Measurements from ENCODE around the gene ALPI. TPM values are rescaled to one million over a fixed set of nuclear protein-coding genes. Genes with fewer than 3 reads are reported as not detected.

The ALPI gene
- total and polyA plus RNA-seq, 8 donors, result 1.4 to 12.3 TPM; not detected in 6

- peaks cover 32 to 100% (median 50%) of the 10 kb centered on the region in 3 donors for H3K27me3 ChIP-seq
- DNase-seq, result peak in 1 of 2 donors; percentile 43
- H3K27ac ChIP-seq, result no peak overlapping the region
- intact Hi-C loops (cut with DNase I; ENCODE audit: low total_unique reads), result no loop called here
- 2 to 9% (median 3%) methylated on average over 38 to 111 of the region's 111 CpGs for WGBS, 5 donors
- no peaks in the 10 kb centered on the region for H3K9me3 ChIP-seq
- H3K36me3 ChIP-seq, result no peaks in the 10 kb centered on the region
- H3K4me1 ChIP-seq, result peaks cover 10 to 28% (median 19%) of the 10 kb centered on the region in 4 donors
- H3K4me3 ChIP-seq, result peak overlapping the region in 2 of 4 donors; percentile 9 to 16
- no peak for TF ChIP-seq POLR2A (IDR thresholded peaks at IDR 0.05)
- TF ChIP-seq EP300 (IDR thresholded peaks at IDR 0.05), result no peak
- TF ChIP-seq CTCF (IDR thresholded peaks at IDR 0.05), result no peak
- no peak for TF ChIP-seq POLR2AphosphoS5 (IDR thresholded peaks at IDR 0.05)
Observed at GRCh38 chr2:232485757-232486557, 30.0 kb downstream of the ALPI start.

GRCh38 chr2:232486558-232487384 lies 30.8 kb downstream of the ALPI start:
- Histone ChIP-seq H3K4me1 (peaks cover 10 to 28% (median 19%) of the 10 kb centered on the region in 4 donors), H3K27ac (no peak overlapping the region), H3K27me3 (peaks cover 32 to 97% (median 50%) of the 10 kb centered on the region in 3 donors), H3K4me3 (peak overlapping the region in 3 of 4 donors; percentile 24 to 37 (median 32)), H3K36me3 (no peaks in the 10 kb centered on the region), H3K9me3 (no peaks in the 10 kb centered on the region)
- DNase-seq, result no peak
- WGBS, 5 donors, result 2 to 5% (median 4%) methylated on average over 17 to 74 of the region's 74 CpGs
- TF ChIP-seq POLR2A (IDR thresholded peaks at IDR 0.05) (no peak), CTCF (IDR thresholded peaks at IDR 0.05) (no peak), POLR2AphosphoS5 (IDR thresholded peaks at IDR 0.05) (no peak), EP300 (IDR thresholded peaks at IDR 0.05) (no peak)
- intact Hi-C loops (cut with DNase I; ENCODE audit: low total_unique reads), result no loop called here

GRCh38 chr2:232487385-232488096 lies 31.6 kb downstream of the ALPI start, which contains the start of gene ECEL1:
TSS of gene ECEL1 (minus strand) at chr2:232487834. CDS start at chr2:232486653, 1,181 bp downstream.
- DNase-seq, result peak in 1 of 2 donors; percentile 44
- Histone ChIP-seq H3K9me3 (no peaks in the 10 kb centered on the region), H3K27me3 (peaks cover 32 to 92% (median 50%) of the 10 kb centered on the region in 3 donors), H3K4me1 (peaks cover 10 to 28% (median 19%) of the 10 kb centered on the region in 4 donors), H3K27ac (no peak within 1 kb of the TSS), H3K4me3 (peak within 1 kb of the TSS; percentile 15 to 37 (median 28)), H3K36me3 (no peaks in the 10 kb centered on the region)
- TF ChIP-seq POLR2AphosphoS5 (IDR thresholded peaks at IDR 0.05) (no peak), CTCF (IDR thresholded peaks at IDR 0.05) (no peak), POLR2A (IDR thresholded peaks at IDR 0.05) (no peak), EP300 (IDR thresholded peaks at IDR 0.05) (no peak)
- WGBS, 5 donors, result 1 to 8% (median 2%) methylated on average over 5 to 102 of the region's 102 CpGs
- intact Hi-C loops (cut with DNase I; ENCODE audit: low total_unique reads), result no loop called here
